HFFc6 (cell line): ENCODE results near the gene OOSP4B. TPM values are rescaled to one million over a fixed set of nuclear protein-coding genes. Genes with fewer than 3 reads are reported as not detected.
"Not testable (repeated sequence)": the region's sequence is repeated elsewhere in the genome, so short reads cannot be mapped to it uniquely, and the experiment has no call there.

Experiments
- DNase-seq: peaks from one replicate; pipeline ENCODE4 v3.0.0-alpha.2; 2018
- H3K27ac Mint-ChIP-seq: 2 replicates; pipeline ENCODE4 v1.8.0; 2020; ENCODE audit warnings: mild to moderate bottlenecking, mixed read lengths
- H3K27me3 Mint-ChIP-seq: 2 replicates; pipeline ENCODE4 v1.8.0; 2021; ENCODE audit warnings: mild to moderate bottlenecking, moderate library complexity, mixed read lengths; ENCODE audit not compliant: insufficient read depth
- H3K36me3 Mint-ChIP-seq: 2 replicates; pipeline ENCODE4 v1.8.0; 2021; ENCODE audit warnings: low read depth, mixed read lengths
- H3K4me1 Mint-ChIP-seq: 2 replicates; pipeline ENCODE4 v1.8.0; 2020; ENCODE audit warnings: low read depth, mixed read lengths
- H3K4me3 Mint-ChIP-seq: 2 replicates; pipeline ENCODE4 v1.8.0; 2020; ENCODE audit warnings: mild to moderate bottlenecking, moderate library complexity, mixed read lengths
- H3K9me3 Mint-ChIP-seq: 2 replicates; pipeline ENCODE4 v1.8.0; 2020; ENCODE audit warnings: mild to moderate bottlenecking, mixed read lengths
- CTCF ChIP-seq: fragments of 200-600 bp; sonication (generic); IDR thresholded peaks from 2 replicates; pipeline ENCODE4 v1.5.0; 2021; ENCODE audit warnings: antibody characterized with exemption, mild to moderate bottlenecking
- total RNA-seq, 6 experiments: library from RNA; stranded (reverse); fragmentation: NEBNext Ultra II Directional; extraction: Animal tissue kit (Norgen Biotek cat#: 25700); gene quantifications; 2 replicates in 1 of 6; 3 replicates in 5 of 6; pipeline ENCODE4 v1.2.3, GENCODE V29; 2021

The OOSP4B gene
- total RNA-seq, 6 experiments from 2014 or later, result not detected

GRCh38 chr11:60069450-60069849, 52.5 kb downstream of the OOSP4B start:
- Mint-ChIP-seq H3K36me3 (no peaks in the 10 kb centered on the region; the same call in 1 of the 2 replicates), H3K4me3 (no peak overlapping the region), H3K27ac (no peak overlapping the region), H3K4me1 (no peaks in the 10 kb centered on the region), H3K27me3 (no peaks in the 10 kb centered on the region), H3K9me3 (peaks cover 20% of the 10 kb centered on the region)
- DNase-seq, result no peak
- no peak for TF ChIP-seq CTCF

- H3K9me3 Mint-ChIP-seq, result peaks cover 20% of the 10 kb centered on the region
- not testable (repeated sequence) for H3K36me3 Mint-ChIP-seq, H3K27ac Mint-ChIP-seq, H3K27me3 Mint-ChIP-seq, H3K4me1 Mint-ChIP-seq, H3K4me3 Mint-ChIP-seq, DNase-seq
These were observed 54.7 kb downstream of the OOSP4B start for GRCh38 chr11:60071644-60072043.

- no peak overlapping the region for H3K27ac Mint-ChIP-seq
- no peaks in the 10 kb centered on the region for H3K27me3 Mint-ChIP-seq
- H3K36me3 Mint-ChIP-seq, result no peaks in the 10 kb centered on the region; the same call in 1 of the 2 replicates
- no peak overlapping the region for H3K4me3 Mint-ChIP-seq
- no peak for TF ChIP-seq CTCF
- H3K4me1 Mint-ChIP-seq, result no peaks in the 10 kb centered on the region
- H3K9me3 Mint-ChIP-seq, result peaks cover 23% of the 10 kb centered on the region
- DNase-seq, result no peak
These were observed 60.3 kb downstream of the OOSP4B start for GRCh38 chr11:60077216-60077817.

- H3K27ac Mint-ChIP-seq, result no peak overlapping the region
- no peak for DNase-seq
- H3K4me3 Mint-ChIP-seq, result no peak overlapping the region
These were observed 61.0 kb downstream of the OOSP4B start for GRCh38 chr11:60077981-60078380.

GRCh38 chr11:60078745-60079144, 61.8 kb downstream of the OOSP4B start:
- H3K27me3 Mint-ChIP-seq, result no peaks in the 10 kb centered on the region
- H3K27ac Mint-ChIP-seq, result no peak overlapping the region
- DNase-seq, result no peak
- no peak overlapping the region for H3K4me3 Mint-ChIP-seq
- TF ChIP-seq CTCF, result no peak
- H3K4me1 Mint-ChIP-seq, result no peaks in the 10 kb centered on the region
- peaks cover 20% of the 10 kb centered on the region for H3K9me3 Mint-ChIP-seq
- H3K36me3 Mint-ChIP-seq, result no peaks in the 10 kb centered on the region

More at GRCh38 chr11:60077981-60078380, 61.0 kb downstream of the OOSP4B start:
- Mint-ChIP-seq H3K9me3 (peaks cover 23% of the 10 kb centered on the region), H3K4me1 (no peaks in the 10 kb centered on the region), H3K36me3 (no peaks in the 10 kb centered on the region; the same call in 1 of the 2 replicates), H3K27me3 (no peaks in the 10 kb centered on the region)
- TF ChIP-seq CTCF, result no peak

- no peak for TF ChIP-seq CTCF
- Mint-ChIP-seq H3K27me3 (no peaks in the 10 kb centered on the region), H3K27ac (no peak overlapping the region), H3K36me3 (no peaks in the 10 kb centered on the region), H3K4me1 (no peaks in the 10 kb centered on the region), H3K9me3 (peaks cover 20% of the 10 kb centered on the region), H3K4me3 (no peak overlapping the region)
- DNase-seq, result no peak
These were observed 63.6 kb downstream of the OOSP4B start for GRCh38 chr11:60080535-60080934.

Other genes with a start within 250 kb of the OOSP4B start
- gene MRPL16, start 206.4 kb upstream of the OOSP4B start, total RNA-seq, result 10 to 100 TPM; 45.7 to 51.0 (median 48.6) TPM
- not detected for gene CBLIF, start 171.7 kb upstream of the OOSP4B start, total RNA-seq
- gene TCN1, start 150.7 kb upstream of the OOSP4B start, total RNA-seq, result not detected
- not detected for gene OOSP3, start 138.4 kb upstream of the OOSP4B start, total RNA-seq
- gene OOSP1, start 78.7 kb upstream of the OOSP4B start, total RNA-seq, result not detected
- not detected for gene OOSP4A, start 53.1 kb upstream of the OOSP4B start, total RNA-seq
- not detected for gene OOSP2, start 23.2 kb downstream of the OOSP4B start, total RNA-seq
- gene MS4A3, start 39.5 kb downstream of the OOSP4B start, total RNA-seq, result not detected
- gene MS4A2, start 71.5 kb downstream of the OOSP4B start, total RNA-seq, result not detected
- not detected for gene MS4A6A, start 165.9 kb downstream of the OOSP4B start, total RNA-seq
- not detected for gene MS4A4E, start 226.0 kb downstream of the OOSP4B start, total RNA-seq